Stimulated activated CD4-positive, alpha-beta T cell treated with anti-CD3 and anti-CD28 coated beads, Interleukin-2, amount 100 ng/mL, for 48 hours (primary cell): ENCODE results near the gene ADARB2.

Source experiments
- DNase-seq, 2 donors: peaks; one replicate each; pipeline ENCODE4 v3.0.0-alpha.2; 2020

Gene ADARB2

GRCh38 chr10:1130995-1131790 is 606.1 kb downstream of the ADARB2 start:
- DNase-seq = no peak

- DNase-seq = no peak
Measured at GRCh38 chr10:1130226-1130625, 607.1 kb downstream of the ADARB2 start.

- DNase-seq = no peak
Measured at GRCh38 chr10:1128649-1129048, 608.7 kb downstream of the ADARB2 start.

- no peak for DNase-seq
Measured at GRCh38 chr10:1128115-1128514, 609.2 kb downstream of the ADARB2 start.

- no peak for DNase-seq
Measured at GRCh38 chr10:1127629-1128028, 609.7 kb downstream of the ADARB2 start.
